ENCODE data around the gene PCMTD2.

Gene PCMTD2

DNA sequence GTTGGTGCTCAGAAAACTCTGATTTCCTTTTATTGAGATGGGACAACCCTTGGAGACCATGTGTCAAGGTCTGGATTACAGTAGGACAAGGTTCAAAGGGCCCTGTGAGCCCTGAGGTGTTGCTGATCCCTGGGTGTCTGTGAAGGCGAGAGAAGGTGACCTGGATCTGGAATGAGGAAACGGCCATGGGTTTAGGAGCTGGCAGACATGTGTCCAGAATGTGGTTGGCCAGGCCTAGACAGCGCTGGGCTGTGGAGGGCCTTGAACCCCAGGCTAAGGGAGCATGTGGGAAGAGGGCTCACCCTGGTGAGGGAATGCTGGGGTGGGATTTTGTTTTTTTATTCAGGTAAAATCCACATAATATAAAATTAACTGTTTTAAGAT lies 24.9 kb downstream of the PCMTD2 start:
- H3K4me1 ChIP-seq (ENCODE audit: control insufficient read depth, insufficient read depth, low read length) = no peaks in the 10 kb centered on the region
- H3K4me3 ChIP-seq (ENCODE audit: low read depth, low read length) = no peak overlapping the region
- no peak overlapping the region for H3K27ac ChIP-seq (ENCODE audit: extremely low read depth, low read depth, low read length)
- H3K36me3 ChIP-seq (ENCODE audit: control insufficient read depth in 2 of 2, insufficient read depth in 1 of 2, low read length in 2 of 2) = no peaks in the 10 kb centered on the region
- TF ChIP-seq ZNF211 (tag by site-specific recombination; IDR thresholded peaks at IDR 0.05; ENCODE audit: low read depth) = no peak
- no peak for TF ChIP-seq ZNF677 (tag by site-specific recombination; IDR thresholded peaks at IDR 0.05)
- TF ChIP-seq ZNF23 (tag by site-specific recombination; IDR thresholded peaks at IDR 0.05; ENCODE audit: borderline replicate concordance) = no peak
- no peak for TF ChIP-seq ZNF391 (tag by site-specific recombination; IDR thresholded peaks at IDR 0.05; ENCODE audit: borderline replicate concordance, low read depth)
- TF ChIP-seq ZNF747 (tag by site-specific recombination; IDR thresholded peaks at IDR 0.05) = no peak
- no peak for TF ChIP-seq ZBTB1 (tag by site-specific recombination; IDR thresholded peaks at IDR 0.05)
- TF ChIP-seq ZNF2 (tag by site-specific recombination; IDR thresholded peaks at IDR 0.05) = no peak
- TF ChIP-seq ZNF341 (tag by site-specific recombination; IDR thresholded peaks at IDR 0.05; ENCODE audit: low read depth) = no peak
- no peak for TF ChIP-seq TCF7L2 (IDR thresholded peaks at IDR 0.05; ENCODE audit: borderline replicate concordance, low read depth, low read length)
- TF ChIP-seq ZNF510 (tag by site-specific recombination; IDR thresholded peaks at IDR 0.05; ENCODE audit: insufficient replicate concordance) = no peak
- no peak for TF ChIP-seq ZNF561 (tag by site-specific recombination; IDR thresholded peaks at IDR 0.05; ENCODE audit: borderline replicate concordance)
- TF ChIP-seq ZNF548 (tag by site-specific recombination; IDR thresholded peaks at IDR 0.05) = no peak
- no peak for TF ChIP-seq ZIC2 (tag by site-specific recombination; IDR thresholded peaks at IDR 0.05)
- TF ChIP-seq ZNF555 (tag by site-specific recombination; conservative IDR thresholded peaks at IDR 0.05) = no peak
- no peak for TF ChIP-seq ZNF585B (tag by site-specific recombination; IDR thresholded peaks at IDR 0.05)
- no peaks in the 10 kb centered on the region for H3K9me3 ChIP-seq (ENCODE audit: control insufficient read depth, insufficient read depth, low read depth, low read length)
- CTCF ChIA-PET = no interaction called here
- POLR2A ChIA-PET = no interaction called here

DNA sequence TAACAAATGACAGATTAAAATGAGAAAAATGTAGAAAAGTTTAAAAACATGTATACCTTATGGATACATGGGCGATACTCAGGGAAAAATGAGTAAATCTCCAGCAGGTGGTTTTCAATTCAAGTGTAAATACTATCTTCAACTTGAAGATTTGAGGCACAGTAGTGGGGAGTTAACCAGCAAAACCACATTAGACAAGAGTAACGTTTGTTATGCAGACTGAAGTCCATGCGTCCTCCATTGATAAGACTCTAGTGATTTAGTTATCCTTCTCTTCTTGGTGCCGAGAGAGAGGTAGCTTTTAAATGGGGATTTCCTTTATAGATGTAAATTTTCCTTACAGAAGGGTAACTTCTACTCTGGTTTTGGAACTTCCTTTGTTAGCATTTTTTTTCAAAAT lies 28.1 kb downstream of the PCMTD2 start:
- TF ChIP-seq ZNF223 (tag by site-specific recombination; IDR thresholded peaks at IDR 0.05) (no peak), ZNF792 (tag by site-specific recombination; IDR thresholded peaks at IDR 0.05) (no peak), ZNF394 (tag by site-specific recombination; IDR thresholded peaks at IDR 0.05; ENCODE audit: borderline replicate concordance) (no peak), ZFP41 (tag by site-specific recombination; IDR thresholded peaks at IDR 0.05; ENCODE audit: borderline replicate concordance) (no peak), ZNF10 (tag by site-specific recombination; IDR thresholded peaks at IDR 0.05) (no peak), ZNF548 (tag by site-specific recombination; IDR thresholded peaks at IDR 0.05) (no peak), ZNF37A (tag by site-specific recombination; IDR thresholded peaks at IDR 0.05) (no peak), ZNF585B (tag by site-specific recombination; IDR thresholded peaks at IDR 0.05) (no peak), YY2 (tag by site-specific recombination; IDR thresholded peaks at IDR 0.05) (no peak), ZNF335 (tag by site-specific recombination; conservative IDR thresholded peaks at IDR 0.05) (no peak), ZNF302 (tag by site-specific recombination; IDR thresholded peaks at IDR 0.05; ENCODE audit: low read depth) (no peak), KLF7 (tag by site-specific recombination; IDR thresholded peaks at IDR 0.05; ENCODE audit: borderline replicate concordance) (no peak), ZNF239 (tag by site-specific recombination; IDR thresholded peaks at IDR 0.05) (no peak), ZNF660 (tag by site-specific recombination; IDR thresholded peaks at IDR 0.05) (no peak), ZBTB8A (tag by site-specific recombination; IDR thresholded peaks at IDR 0.05) (no peak), ZNF521 (tag by site-specific recombination; IDR thresholded peaks at IDR 0.05) (no peak), GLI2 (tag by site-specific recombination; IDR thresholded peaks at IDR 0.05; ENCODE audit: borderline replicate concordance, low read depth) (no peak), ZNF211 (tag by site-specific recombination; IDR thresholded peaks at IDR 0.05; ENCODE audit: low read depth) (no peak), ZNF658 (tag by site-specific recombination; IDR thresholded peaks at IDR 0.05) (no peak), ZNF112 (tag by site-specific recombination; IDR thresholded peaks at IDR 0.05) (no peak)
- POLR2A ChIA-PET = no interaction called here
- H3K4me1 ChIP-seq (ENCODE audit: control insufficient read depth, insufficient read depth, low read length) = no peaks in the 10 kb centered on the region

More for the DNA sequence above, 28.1 kb downstream of the PCMTD2 start:
- H3K9me3 ChIP-seq (ENCODE audit: control insufficient read depth, insufficient read depth, low read depth, low read length) = no peaks in the 10 kb centered on the region
- no peak overlapping the region for H3K27ac ChIP-seq (ENCODE audit: extremely low read depth, low read depth, low read length)
- no peaks in the 10 kb centered on the region for H3K36me3 ChIP-seq (ENCODE audit: control insufficient read depth in 2 of 2, insufficient read depth in 1 of 2, low read length in 2 of 2)
- CTCF ChIA-PET = interaction anchor here (0.8 kb wide), 1 partner anchor 138 kb away, joined by 5 read pairs; no protein-coding TSS in a partner anchor
- no peak overlapping the region for H3K4me3 ChIP-seq (ENCODE audit: low read depth, low read length)
